HG03439 (cell line): Measurements from ENCODE around the gene ARHGAP45.
A peak's percentile ranks its signal among the peaks of the same experiment; 100 is the strongest.

ENCODE experiments used
- ATAC-seq: cut with Tn5 transposase; IDR thresholded peaks from one replicate; pipeline ENCODE4 v1.9.1; 2021; ENCODE audit warnings: mild to moderate bottlenecking, moderate library complexity; ENCODE audit not compliant: unreplicated experiment

Gene ARHGAP45

DNA sequence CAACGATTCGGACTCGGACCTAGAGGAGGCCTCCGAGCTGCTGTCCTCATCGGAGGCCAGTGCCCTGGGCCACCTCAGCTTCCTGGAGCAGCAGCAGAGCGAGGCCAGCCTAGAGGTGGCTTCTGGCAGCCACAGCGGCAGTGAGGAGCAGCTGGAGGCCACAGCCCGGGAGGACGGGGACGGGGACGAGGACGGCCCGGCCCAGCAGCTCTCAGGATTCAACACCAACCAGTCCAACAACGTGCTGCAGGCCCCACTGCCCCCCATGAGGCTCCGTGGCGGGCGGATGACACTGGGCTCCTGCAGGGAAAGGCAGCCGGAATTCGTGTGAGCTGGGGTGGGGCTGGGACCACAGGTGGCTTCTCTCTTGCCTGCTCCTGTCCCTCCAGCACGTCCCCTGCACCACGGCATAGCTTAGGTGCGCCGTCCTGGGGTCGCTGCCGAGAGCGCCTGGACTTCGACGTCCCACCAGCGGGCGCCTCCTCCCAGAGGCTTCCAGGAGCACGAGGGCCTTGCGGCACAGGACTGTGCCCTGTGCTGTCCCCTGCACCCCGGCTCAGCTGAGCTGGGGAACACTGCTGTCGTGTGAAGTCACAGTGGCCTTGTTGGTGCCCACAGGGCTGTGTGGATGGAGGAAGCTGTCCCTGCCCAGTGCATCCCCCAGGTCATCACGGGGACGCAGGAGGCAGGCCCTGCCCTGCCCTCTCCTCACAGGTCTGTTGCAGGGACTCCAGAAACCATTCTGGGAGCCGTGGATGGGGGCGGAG is 18.9 kb downstream of the ARHGAP45 start:
- no peak for ATAC-seq

DNA sequence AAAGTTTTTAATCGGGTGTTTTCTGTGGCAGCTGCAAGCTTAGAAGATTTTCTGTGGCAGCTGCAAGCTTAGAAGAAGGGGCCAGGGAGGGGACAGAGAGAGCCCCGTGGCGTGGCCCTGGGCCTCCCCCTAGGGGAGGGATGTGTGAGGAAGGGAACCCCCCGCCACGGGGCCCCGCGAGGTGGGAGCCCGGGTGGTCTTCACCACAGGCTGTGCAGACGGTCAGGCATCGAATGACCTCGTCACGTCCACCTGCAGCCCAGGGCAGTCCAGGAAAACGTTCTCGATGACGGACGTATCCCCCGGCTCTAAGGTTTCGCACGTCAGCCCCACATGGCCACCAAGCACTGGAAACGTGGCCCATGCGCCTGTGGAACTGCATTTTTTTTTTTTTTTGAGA is 19.6 kb downstream of the ARHGAP45 start:
- ATAC-seq, result no peak

GRCh38 chr19:1087813-1088415 is 20.9 kb downstream of the ARHGAP45 start:
- ATAC-seq, result no peak

- ATAC-seq, result no peak
Measured at GRCh38 chr19:1088416-1089010, 21.5 kb downstream of the ARHGAP45 start.

DNA sequence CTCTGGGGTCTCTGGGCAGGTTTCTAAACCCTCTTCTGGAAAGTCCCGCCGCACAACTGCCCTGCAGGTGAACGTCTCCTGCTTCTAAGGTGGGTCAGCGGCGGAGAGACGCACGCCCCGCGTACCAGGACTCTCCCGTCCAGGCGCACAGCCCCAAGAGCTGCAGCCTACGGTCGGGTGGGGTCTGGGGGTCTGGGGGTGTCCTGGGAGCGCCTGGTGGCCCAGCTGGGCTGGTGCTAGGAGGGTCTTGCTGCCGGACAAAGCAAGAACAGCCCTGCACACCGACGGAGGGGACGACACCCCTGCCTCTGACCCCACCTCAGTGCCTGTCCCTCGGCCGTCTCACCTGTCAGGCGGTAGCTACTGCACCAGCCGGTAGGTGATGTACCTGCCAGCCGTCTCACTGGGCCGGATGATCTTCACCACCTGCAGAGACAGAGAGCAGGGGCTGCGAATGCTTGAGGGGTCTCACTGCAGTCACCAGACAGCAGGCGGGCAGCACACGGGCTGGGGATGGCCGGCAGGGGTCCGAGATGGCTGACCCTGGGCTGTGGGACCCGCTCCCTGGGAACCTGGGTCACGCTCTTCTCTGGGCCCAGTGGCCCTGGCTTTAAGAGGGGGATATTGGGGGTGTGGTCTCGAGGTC is 22.3 kb downstream of the ARHGAP45 start:
- ATAC-seq, result no peak

- no peak for ATAC-seq
Measured at GRCh38 chr19:1089891-1090290, 22.9 kb downstream of the ARHGAP45 start.

DNA sequence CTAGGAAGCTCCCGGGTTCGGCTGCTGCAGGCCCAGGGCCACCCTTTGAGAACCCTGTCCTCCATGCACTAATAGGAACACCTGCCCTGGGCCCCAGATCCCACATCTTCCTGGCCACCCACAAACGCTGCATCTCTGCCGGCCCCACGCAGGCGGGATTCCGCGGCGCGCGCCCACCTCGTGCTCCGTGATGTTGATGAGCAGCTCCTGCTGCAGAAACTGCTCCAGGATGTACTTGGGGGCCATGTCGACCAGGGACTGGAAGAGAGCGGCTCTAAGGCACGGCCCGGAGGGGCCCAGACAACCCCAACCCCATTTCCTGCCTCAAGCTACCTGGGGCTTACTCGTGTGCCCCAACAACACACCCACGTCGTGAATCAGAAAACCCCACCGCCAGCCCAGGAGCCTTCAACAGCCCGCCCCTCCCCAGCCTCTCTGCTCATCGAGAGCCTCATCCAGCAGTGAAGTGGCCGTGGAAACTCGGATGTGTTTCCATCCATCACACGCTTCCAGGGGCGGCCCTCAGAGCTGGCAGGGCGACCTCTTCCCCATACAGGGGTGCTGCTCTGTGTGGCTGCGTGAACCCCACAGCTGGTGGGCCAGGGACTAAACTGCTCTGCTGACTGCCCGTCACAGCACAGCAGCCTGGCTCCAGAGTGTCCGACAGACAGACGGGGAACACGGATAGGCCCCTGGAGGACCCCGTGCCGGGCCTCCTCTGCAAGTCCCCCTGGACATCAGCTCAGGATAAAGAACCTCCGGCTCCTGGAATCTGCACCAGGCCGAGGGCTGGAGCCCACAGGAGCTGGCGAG is 24.0 kb downstream of the ARHGAP45 start:
- ATAC-seq, result no peak

- no peak for ATAC-seq
Measured at GRCh38 chr19:1091544-1092175, 24.7 kb downstream of the ARHGAP45 start.

- no peak for ATAC-seq
Measured at GRCh38 chr19:1093330-1093729, 26.4 kb downstream of the ARHGAP45 start.

DNA sequence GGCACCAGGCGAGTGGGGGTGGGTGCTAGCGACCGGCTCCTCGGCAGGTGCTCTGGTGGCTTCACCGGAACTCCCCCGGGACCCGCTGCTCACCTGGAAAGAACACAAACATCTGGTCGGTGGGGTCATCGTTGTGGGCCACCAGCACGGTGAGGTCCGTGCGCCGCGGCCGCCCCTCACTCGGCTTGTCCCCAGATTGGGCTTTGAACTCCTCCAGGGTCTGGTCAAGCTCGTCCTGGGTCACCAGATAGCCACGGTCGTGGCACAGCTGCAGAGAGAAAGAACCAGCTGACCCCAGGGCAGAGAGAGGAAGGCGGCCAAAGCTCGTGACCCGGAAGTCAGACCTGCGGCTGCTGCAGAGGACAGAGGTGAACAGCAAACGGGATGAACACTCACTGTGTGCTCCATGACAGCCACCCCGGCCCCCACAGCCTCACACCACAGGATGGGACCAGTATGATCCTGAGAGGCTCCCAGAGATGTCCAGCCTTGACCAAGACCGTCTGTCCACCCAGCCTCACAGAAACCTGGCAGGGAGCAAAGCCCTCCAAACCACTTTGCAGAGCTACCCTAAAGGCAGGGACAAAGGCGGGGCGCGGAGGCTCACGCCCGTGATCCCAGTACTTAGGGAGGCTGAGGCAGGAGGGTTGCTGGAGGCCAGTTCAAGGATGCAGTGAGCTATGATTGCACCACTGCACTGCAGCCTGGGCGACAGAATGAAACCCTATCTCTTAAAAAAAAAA is 27.0 kb downstream of the ARHGAP45 start:
- no peak for ATAC-seq

DNA sequence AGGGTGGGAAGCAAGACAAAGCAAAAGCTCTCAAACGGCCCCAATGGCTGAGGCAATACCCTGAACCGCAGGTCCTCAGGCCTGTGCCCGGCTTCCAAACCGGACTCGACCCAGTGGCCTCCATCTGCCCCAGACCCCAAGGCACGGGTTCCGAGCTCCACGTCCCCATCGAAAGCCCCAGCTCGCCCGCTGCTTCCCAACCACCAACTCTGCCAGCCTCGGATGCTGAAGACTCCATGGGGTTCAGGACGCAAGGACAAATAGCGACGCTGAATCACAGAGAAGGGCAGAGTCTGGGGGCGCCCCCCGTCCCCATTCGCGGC is 27.6 kb downstream of the ARHGAP45 start:
- ATAC-seq, result no peak

DNA sequence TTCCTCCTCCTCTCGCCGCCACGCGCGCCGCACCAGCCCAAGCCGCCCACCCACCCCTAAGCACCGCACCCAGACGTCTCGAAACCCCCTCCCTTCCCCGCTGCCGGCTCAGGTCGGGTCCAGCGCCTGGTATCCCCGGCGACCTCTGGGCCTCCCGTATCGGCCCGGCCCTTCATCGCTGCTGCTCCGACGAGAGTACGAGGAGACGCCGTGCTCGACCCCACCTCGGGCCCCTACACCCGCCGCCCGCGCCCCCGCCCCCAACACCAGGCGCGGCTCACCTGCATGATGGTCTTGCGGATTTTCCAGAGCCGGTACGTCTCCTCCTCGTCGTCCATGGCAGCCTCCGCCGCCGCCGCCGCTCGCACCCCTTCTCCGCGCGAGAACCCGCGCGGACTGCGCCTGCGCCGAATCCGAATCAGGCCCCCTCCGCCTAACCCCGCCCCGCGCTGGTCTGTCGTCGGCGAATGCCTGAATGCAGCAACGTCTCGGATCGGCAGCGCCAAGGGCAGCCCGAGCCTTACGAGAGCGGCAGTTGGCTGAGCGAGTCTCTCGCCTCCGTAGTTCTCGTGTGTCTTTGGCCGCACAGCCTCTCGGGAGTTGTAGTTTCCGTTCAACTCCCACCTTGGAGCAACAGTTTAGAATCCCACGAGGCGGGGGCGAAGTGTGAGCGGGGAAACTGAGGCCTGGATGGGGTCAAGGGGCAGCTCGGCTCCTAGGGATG is 28.2 kb downstream of the ARHGAP45 start, which contains the start of gene POLR2E:
Gene POLR2E (minus strand): TSS at position 398 of the 724 bp plus-strand sequence. CDS start 60 bp downstream, at position 338.
- ATAC-seq, result peak; percentile 84

DNA sequence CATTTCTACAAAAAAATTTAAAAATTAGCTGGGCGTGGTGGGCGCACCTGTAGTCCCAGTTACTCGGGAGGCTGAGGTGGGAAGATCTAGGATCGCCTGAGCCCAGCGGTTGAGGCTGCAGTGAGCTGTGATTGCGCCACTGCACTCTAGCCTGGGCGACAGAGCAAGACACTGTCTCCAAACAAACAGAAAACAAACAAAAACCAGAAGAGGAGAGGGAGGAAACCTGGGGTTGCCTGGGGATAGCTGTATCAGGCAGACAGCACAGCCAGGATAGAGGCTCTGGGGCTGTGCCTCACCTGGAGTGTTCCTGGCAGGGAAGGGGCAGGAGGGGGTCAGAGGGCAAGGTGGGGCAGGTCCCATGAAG is 30.8 kb downstream of the ARHGAP45 start:
- ATAC-seq, result no peak

GRCh38 chr19:1098177-1099051 is 31.4 kb downstream of the ARHGAP45 start:
- no peak for ATAC-seq

GRCh38 chr19:1101337-1101698 is 34.4 kb downstream of the ARHGAP45 start:
- ATAC-seq, result no peak

DNA sequence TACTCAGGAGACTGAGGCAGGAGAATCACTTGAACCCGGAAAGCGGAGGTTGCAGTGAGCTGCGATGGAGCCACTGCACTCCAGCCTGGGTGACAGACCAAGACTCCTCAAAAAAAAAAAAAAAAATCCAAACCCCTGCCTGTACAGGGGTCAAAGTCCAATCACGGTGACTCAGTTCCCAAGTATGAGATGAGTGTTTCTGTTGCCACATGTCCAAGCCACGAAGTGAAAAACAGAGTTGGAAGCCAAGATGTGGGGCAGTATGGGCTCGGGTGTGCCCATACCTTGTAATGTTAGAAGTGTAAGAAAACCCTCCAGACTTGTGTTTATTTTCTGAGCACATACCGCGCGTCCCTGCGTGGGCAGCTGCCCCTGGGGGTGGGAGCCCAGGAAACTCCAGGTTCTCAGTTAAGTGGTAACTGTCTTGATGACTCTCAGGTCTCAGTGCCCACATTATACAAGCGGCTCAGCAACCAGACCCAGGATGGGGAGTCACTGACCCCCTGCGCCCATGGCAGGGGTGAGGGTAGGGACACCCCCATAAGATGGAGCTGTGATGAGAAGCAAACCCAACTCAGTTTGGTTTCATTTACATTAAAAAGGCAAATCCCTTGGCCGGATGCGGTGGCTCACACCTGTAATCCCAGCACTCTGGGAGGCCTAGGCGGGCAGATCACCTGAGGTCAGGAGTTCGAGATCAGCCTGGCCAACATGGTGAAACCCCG is 35.6 kb downstream of the ARHGAP45 start:
- peak; percentile 23 for ATAC-seq

DNA sequence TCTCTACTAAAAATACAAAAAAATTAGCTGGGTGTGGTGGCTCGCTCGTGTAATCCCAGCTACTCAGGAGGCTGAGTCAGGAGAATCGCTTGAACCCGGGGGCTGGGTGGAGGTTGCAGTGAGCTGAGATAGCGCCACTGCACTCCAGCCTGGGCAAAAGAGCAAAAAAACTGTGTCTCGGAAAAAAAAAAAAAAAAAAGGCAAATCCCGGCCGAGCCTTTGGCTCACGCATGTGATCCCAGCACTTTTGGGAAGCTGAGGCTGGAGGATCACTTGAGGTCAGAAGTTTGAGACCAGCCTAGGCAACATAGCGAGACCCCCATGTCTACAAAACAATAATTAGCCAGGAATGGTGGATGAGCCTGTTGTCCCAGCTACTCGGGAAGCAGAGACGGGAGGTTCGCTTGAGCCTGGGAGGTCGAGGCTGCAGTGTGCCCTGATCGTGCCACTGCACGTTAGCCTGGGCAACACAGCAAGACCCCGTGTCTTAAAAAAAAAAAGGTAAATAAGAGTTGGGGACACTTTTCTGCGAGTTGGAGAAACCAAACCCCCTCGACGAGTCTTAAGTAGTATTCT is 36.3 kb downstream of the ARHGAP45 start:
- ATAC-seq, result no peak
